HG03521 (cell line): ENCODE measurements around the gene PCCB.
"Not testable (repeated sequence)": the region's sequence is repeated elsewhere in the genome, so short reads cannot be mapped to it uniquely, and the experiment has no call there.

ENCODE experiments used
- ATAC-seq: cut with Tn5 transposase; IDR thresholded peaks from one replicate; pipeline ENCODE4 v1.9.1; 2021; ENCODE audit warnings: mild to moderate bottlenecking, moderate library complexity; ENCODE audit not compliant: unreplicated experiment

PCCB gene

GRCh38 chr3:136311968-136312367 lies 61.8 kb downstream of the PCCB start:
- no peak for ATAC-seq

GRCh38 chr3:136326316-136326715 lies 76.2 kb downstream of the PCCB start:
- no peak for ATAC-seq

GRCh38 chr3:136327671-136328070 lies 77.5 kb downstream of the PCCB start:
- ATAC-seq: no peak

- ATAC-seq: no peak
Observed at GRCh38 chr3:136329593-136329992, 79.5 kb downstream of the PCCB start.

GRCh38 chr3:136330900-136331299 lies 80.8 kb downstream of the PCCB start:
- no peak for ATAC-seq

GRCh38 chr3:136332302-136332701 lies 82.2 kb downstream of the PCCB start:
- ATAC-seq: no peak

GRCh38 chr3:136332776-136333175 lies 82.6 kb downstream of the PCCB start:
- no peak for ATAC-seq

- ATAC-seq: no peak
Observed at GRCh38 chr3:136334209-136334608, 84.1 kb downstream of the PCCB start.

GRCh38 chr3:136334726-136335125 lies 84.6 kb downstream of the PCCB start:
- not testable (repeated sequence) for ATAC-seq

GRCh38 chr3:136336329-136337100 lies 86.4 kb downstream of the PCCB start:
- no peak for ATAC-seq

- ATAC-seq: no peak
Observed at GRCh38 chr3:136343446-136343845, 93.3 kb downstream of the PCCB start.

GRCh38 chr3:136343873-136344555 lies 93.9 kb downstream of the PCCB start:
- no peak for ATAC-seq

- ATAC-seq: no peak
Observed at GRCh38 chr3:136346486-136346885, 96.3 kb downstream of the PCCB start.

- no peak for ATAC-seq
Observed at GRCh38 chr3:136350132-136350531, 100.0 kb downstream of the PCCB start.

- no peak for ATAC-seq
Observed at GRCh38 chr3:136350557-136350956, 100.4 kb downstream of the PCCB start.

- ATAC-seq: no peak
Observed at GRCh38 chr3:136351351-136351750, 101.2 kb downstream of the PCCB start.

GRCh38 chr3:136351905-136352304 lies 101.8 kb downstream of the PCCB start:
- no peak for ATAC-seq

- no peak for ATAC-seq
Observed at GRCh38 chr3:136353461-136353860, 103.3 kb downstream of the PCCB start.

- no peak for ATAC-seq
Observed at GRCh38 chr3:136366289-136366688, 116.1 kb downstream of the PCCB start.

- ATAC-seq: not testable (repeated sequence)
Observed at GRCh38 chr3:136375800-136376199, 125.7 kb downstream of the PCCB start.

- no peak for ATAC-seq
Observed at GRCh38 chr3:136377508-136377907, 127.4 kb downstream of the PCCB start.

- no peak for ATAC-seq
Observed at GRCh38 chr3:136378011-136378410, 127.9 kb downstream of the PCCB start.
